CD4-positive, CD25-positive, alpha-beta regulatory T cell (primary cell): ENCODE results near the gene ZNF816. TPM values are rescaled to one million over a fixed set of nuclear protein-coding genes. Genes with fewer than 3 reads are reported as not detected.
A peak's percentile ranks its signal among the peaks of the same experiment; 100 is the strongest.
"Not testable (repeated sequence)": the region's sequence is repeated elsewhere in the genome, so short reads cannot be mapped to it uniquely, and the experiment has no call there.

ENCODE experiments used
- ATAC-seq, 2 donors: fragments of 150-1000 bp; cut with Tn5 transposase; one replicate each; pipeline ENCODE4 v1.10.0; 2021; ENCODE audit warnings: low read depth in 2 of 2, moderate number of reproducible peaks in 2 of 2, moderate library complexity in 1 of 2
- DNase-seq, 3 donors: peaks; one replicate each; pipeline versions ENCODE4 v3.0.0 to v3.0.0-alpha.2; 2012 to 2022; ENCODE audit warnings: mixed read lengths in 1 of 3
- H3K27ac ChIP-seq: one replicate; pipeline ENCODE4 v1.7.0; 2013; ENCODE audit warnings: mild to moderate bottlenecking, low read length; ENCODE audit not compliant: insufficient read depth, poor library complexity, severe bottlenecking
- H3K27me3 ChIP-seq: one replicate; pipeline ENCODE4 v1.7.0; 2013; ENCODE audit warnings: low read length; ENCODE audit not compliant: control insufficient read depth, insufficient read depth
- H3K36me3 ChIP-seq: one replicate; pipeline ENCODE4 v1.7.0; 2013; ENCODE audit warnings: mild to moderate bottlenecking, low read length, moderate library complexity; ENCODE audit not compliant: control insufficient read depth, insufficient read depth
- H3K4me1 ChIP-seq: 2 replicates; pipeline ENCODE4 v1.7.0; 2013; ENCODE audit warnings: mild to moderate bottlenecking, low read length; ENCODE audit not compliant: insufficient read depth, control insufficient read depth, poor library complexity, severe bottlenecking
- H3K4me3 ChIP-seq: one replicate; pipeline ENCODE4 v1.7.0; 2013; ENCODE audit warnings: low read depth, mild to moderate bottlenecking, low read length, moderate library complexity
- H3K9me3 ChIP-seq, 2 experiments: 1 replicate in 1 of 2; 2 replicates in 1 of 2; pipeline ENCODE4 v1.7.0; 2013; ENCODE audit warnings: low read length in 2 of 2, mild to moderate bottlenecking in 1 of 2, moderate library complexity in 1 of 2; ENCODE audit not compliant: control insufficient read depth in 2 of 2
- H3K27ac Mint-ChIP-seq, 3 donors: one replicate each; pipeline ENCODE4 v1.8.0; 2020 to 2022; ENCODE audit warnings: mild to moderate bottlenecking in 3 of 3, mixed read lengths in 3 of 3, moderate library complexity in 2 of 3
- H3K27me3 Mint-ChIP-seq: one replicate; pipeline ENCODE4 v1.8.0; 2022; ENCODE audit warnings: mild to moderate bottlenecking, mixed read lengths
- H3K36me3 Mint-ChIP-seq: one replicate; pipeline ENCODE4 v1.8.0; 2020; ENCODE audit warnings: mixed read lengths
- H3K4me1 Mint-ChIP-seq, 4 donors: one replicate each; pipeline ENCODE4 v1.8.0; 2020 to 2022; ENCODE audit warnings: mixed read lengths in 4 of 4, mild to moderate bottlenecking in 1 of 4
- H3K4me3 Mint-ChIP-seq, 4 donors: one replicate each; pipeline ENCODE4 v1.8.0; 2020 to 2022; ENCODE audit warnings: mild to moderate bottlenecking in 4 of 4, mixed read lengths in 4 of 4, moderate library complexity in 3 of 4
- H3K9me3 Mint-ChIP-seq, 7 donors: one replicate each; pipeline ENCODE4 v1.8.0; 2020 to 2022; ENCODE audit warnings: mixed read lengths in 7 of 7, mild to moderate bottlenecking in 3 of 7, moderate library complexity in 2 of 7
- polyA plus RNA-seq, 4 donors: library from polyadenylated mRNA; unstranded; fragments of 300-500 nt; fragmentation: Illumina TruSeq; gene quantifications; one replicate each; pipeline ENCODE4 v1.2.3, GENCODE V29; 2021
- total RNA-seq: library from RNA; stranded (reverse); gene quantifications from one replicate; pipeline ENCODE4 v1.2.3, GENCODE V29; 2022

The ZNF816 gene
- total and polyA plus RNA-seq, 5 donors from 2014 or later = 5.1 to 25.1 (median 13.5) TPM

DNA sequence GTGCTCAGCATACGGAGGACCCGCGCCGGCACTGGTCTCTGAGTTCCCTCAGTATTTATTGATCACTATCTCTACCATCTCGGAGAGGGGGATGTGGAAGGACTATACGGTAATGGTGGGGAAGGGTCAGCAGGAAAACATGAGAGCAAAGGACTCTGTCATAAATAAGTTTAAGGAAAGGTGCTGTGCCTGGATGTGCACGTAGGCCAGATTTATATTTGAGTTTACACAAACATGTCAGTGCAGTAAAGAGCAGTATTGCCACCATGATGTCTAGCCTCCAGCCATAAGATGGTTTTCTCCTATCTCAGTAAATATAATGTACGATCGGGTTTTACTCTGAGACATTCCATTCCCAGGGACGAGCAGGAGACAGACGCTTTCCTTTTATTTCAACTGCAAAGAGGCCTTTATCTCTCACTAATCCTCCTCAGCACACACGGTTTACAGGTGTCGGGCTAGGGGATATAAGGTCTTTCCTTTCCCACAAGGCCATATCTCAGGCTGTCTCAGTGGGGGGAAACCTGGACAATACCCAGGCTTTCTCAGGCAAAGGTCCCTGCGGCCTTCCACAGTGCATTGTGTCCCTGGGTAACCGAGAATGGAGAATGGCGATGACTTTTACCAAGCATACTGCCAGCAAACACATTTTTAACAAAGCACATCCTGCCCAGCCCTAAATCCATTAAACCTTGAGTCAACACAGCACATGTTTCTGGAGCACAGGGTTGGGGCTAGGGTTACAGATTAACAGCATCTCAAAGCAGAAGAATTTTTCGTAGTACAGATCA, 17.8 kb downstream of the ZNF816 start:
- Mint-ChIP-seq H3K4me1 (peaks cover 0 to 23% (median 12%) of the 10 kb centered on the region in 4 donors), H3K9me3 (peaks cover 0 to 34% (median 21%) of the 10 kb centered on the region in 7 donors), H3K4me3 (peak overlapping the region; percentile 12 to 76 (median 58))
- not testable (repeated sequence) for DNase-seq, H3K27ac Mint-ChIP-seq, H3K4me3 ChIP-seq, H3K36me3 Mint-ChIP-seq, ATAC-seq, H3K36me3 ChIP-seq, H3K27me3 ChIP-seq, H3K27me3 Mint-ChIP-seq, H3K27ac ChIP-seq, H3K4me1 ChIP-seq
- H3K9me3 ChIP-seq = peaks cover 31 to 45% of the 10 kb centered on the region in 2 experiments

DNA sequence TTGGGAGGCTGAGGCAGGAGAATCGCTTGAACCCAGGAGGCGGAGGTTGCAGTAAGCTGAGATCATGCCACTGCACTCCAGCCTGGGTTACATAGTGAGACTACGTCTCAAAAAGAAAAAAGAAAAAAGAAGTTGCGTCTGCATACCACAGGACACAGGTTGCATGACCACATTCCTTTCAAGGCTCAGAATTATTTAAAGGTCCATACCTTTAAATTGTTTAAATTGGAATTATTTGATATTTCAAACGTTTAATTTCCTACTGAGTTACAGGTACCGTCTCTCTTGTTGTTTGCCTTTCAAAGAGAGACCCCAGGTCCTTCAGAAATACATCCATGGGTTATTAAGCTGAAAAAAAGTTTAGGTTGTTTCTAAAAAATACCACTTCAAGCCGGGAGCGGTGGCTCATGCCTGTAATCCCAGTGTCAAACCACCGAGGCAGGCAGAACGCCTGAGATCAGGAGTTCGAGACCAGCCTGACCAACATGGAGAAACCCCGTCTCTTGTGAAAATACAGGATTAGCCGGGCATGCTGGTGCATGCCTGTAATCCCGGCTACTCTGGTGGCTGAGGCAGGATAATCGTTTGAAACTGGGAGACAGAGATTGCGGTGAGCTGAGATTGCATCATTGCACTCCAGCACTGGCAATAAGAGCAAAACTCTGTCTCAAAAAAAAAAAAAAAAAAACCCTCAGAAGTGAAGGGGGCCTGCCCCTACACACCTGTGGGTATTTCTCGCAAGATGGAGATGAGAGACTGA, 18.6 kb downstream of the ZNF816 start:
- Mint-ChIP-seq H3K27me3 (peaks cover 5% of the 10 kb centered on the region), H3K9me3 (peaks cover 0 to 30% (median 15%) of the 10 kb centered on the region in 7 donors), H3K4me3 (peak overlapping the region in 1 of 4 donors; percentile 22), H3K36me3 (no peaks in the 10 kb centered on the region), H3K4me1 (peaks cover 0 to 29% (median 12%) of the 10 kb centered on the region in 4 donors), H3K27ac (no peak overlapping the region)
- Histone ChIP-seq H3K36me3 (no peaks in the 10 kb centered on the region), H3K9me3 (peaks cover 23 to 45% of the 10 kb centered on the region in 2 experiments), H3K27me3 (no peaks in the 10 kb centered on the region), H3K4me3 (no peak overlapping the region), H3K27ac (no peak overlapping the region), H3K4me1 (peaks cover 13% of the 10 kb centered on the region)
- DNase-seq = no peak
- ATAC-seq = no peak

DNA sequence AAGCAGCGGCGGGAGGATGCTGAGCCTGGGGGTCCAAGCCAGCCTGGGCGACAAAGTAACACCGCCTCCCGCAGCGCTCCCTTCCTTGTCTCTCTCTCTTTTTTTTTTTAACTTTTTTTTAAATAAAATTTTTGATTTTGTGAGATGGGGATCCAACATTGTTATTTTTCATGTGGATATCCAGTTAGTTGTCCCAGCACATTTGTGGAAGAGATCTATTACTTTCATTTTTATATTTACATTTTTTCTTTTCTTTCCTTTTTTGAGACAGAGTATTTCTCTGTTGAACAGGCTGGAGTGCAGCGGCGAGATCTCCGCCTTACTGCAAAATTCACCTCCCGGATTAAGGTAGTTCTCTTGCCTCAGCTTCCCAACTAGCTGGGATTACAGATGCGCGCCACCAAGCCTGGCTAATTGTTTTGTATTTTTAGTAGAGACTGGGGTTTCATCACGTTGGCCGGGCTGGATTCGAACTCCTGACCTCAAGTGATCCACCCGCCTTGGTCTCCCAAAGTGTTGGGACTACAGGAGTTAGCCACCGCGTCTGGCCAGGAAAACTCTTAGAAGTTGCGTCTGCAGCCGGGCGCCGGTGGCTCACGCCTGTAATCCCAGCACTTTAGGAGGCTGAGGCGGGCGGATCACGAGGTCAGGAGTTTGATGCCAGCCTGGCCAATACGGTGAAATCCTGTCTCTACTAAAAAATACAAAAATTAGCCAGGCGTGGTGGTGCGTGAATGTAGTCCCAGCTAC, 19.4 kb downstream of the ZNF816 start:
- H3K4me3 ChIP-seq = peak overlapping the region; percentile 74
- H3K36me3 Mint-ChIP-seq = peaks cover 7% of the 10 kb centered on the region
- H3K9me3 Mint-ChIP-seq = peaks cover 0 to 37% (median 18%) of the 10 kb centered on the region in 7 donors
- peak overlapping the region; percentile 94 to 99 (median 96) for H3K4me3 Mint-ChIP-seq
- peaks cover 5% of the 10 kb centered on the region for H3K27me3 Mint-ChIP-seq
- H3K36me3 ChIP-seq = no peaks in the 10 kb centered on the region
- H3K27me3 ChIP-seq = no peaks in the 10 kb centered on the region
- H3K4me1 Mint-ChIP-seq = peaks cover 3 to 37% (median 12%) of the 10 kb centered on the region in 4 donors
- H3K27ac Mint-ChIP-seq = no peak overlapping the region
- H3K27ac ChIP-seq = peak overlapping the region; percentile 74
- DNase-seq (no peak), ATAC-seq (no peak)
- peaks cover 13% of the 10 kb centered on the region for H3K4me1 ChIP-seq
- peaks cover 17 to 43% of the 10 kb centered on the region in 2 experiments for H3K9me3 ChIP-seq

DNA sequence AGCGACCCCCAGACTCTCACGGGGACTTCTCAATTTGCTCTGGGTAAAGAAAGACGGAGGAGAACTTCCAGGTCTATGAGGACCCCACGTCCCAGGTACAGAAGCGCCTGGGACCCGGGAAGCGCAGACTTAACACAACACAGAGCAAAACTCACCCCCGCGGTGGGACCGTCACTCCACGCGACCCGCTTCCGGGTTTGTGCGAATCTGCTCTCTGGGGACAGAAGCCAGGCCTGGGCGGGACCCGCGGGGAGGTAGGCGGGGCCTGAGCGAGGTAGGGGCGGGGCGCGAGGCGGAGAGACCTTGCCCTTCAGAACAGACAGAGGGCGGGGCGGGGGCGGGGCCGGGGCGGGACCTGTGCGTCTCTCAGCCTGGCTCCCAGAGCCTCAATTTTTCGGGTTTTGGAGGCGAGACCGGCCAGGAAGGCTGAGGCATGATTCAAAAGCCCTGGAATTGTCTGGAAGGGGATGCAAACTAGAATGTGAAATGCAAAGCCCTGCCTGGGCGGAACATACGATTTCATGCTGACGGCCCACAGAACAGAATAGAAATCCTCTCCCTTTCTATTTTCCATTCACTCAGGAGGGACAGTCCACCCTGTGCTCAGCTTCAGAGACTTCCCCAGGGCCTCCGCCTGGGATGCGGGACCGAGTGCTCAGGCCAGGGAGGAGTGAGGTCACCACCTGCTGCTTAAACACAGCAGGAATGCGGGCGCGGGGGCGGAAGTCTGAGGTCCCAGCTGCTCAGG, 20.1 kb downstream of the ZNF816 start:
- no peaks in the 10 kb centered on the region for H3K27me3 ChIP-seq
- Mint-ChIP-seq H3K4me3 (peak overlapping the region; percentile 94 to 99 (median 96)), H3K36me3 (peaks cover 8% of the 10 kb centered on the region), H3K27ac (peak overlapping the region; percentile 83 to 96 (median 92)), H3K4me1 (peaks cover 3 to 40% (median 12%) of the 10 kb centered on the region in 4 donors), H3K9me3 (peaks cover 0 to 32% (median 19%) of the 10 kb centered on the region in 7 donors), H3K27me3 (peaks cover 5% of the 10 kb centered on the region)
- peak overlapping the region; percentile 91 for H3K4me3 ChIP-seq
- peaks cover 13 to 41% of the 10 kb centered on the region in 2 experiments for H3K9me3 ChIP-seq
- ATAC-seq = peak; percentile 99 to 100
- peaks cover 1% of the 10 kb centered on the region for H3K36me3 ChIP-seq
- peak overlapping the region; percentile 74 for H3K27ac ChIP-seq
- peak; percentile 92 to 96 (median 92) for DNase-seq
- peaks cover 13% of the 10 kb centered on the region for H3K4me1 ChIP-seq

DNA sequence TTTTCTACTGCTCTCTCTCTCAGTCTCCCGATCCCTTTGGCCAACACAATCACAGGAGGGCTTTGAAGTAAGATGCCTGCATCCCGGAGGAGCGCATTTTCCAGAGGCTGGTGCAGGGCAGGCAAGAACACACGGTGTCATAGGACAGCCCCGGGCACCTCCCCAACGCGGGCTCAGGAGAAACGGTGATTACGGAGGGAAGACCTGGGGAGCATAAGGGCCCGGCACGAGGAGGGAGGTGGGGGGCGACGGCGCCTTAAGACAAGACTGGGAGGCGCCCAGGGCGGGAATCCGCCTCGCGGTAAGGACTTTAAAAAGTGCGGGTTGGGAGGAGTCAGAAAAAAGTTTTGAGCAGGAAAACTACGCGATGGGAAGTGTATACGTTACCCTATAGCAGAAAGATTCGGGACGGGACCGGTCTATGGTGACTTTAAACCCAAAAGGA, 20.7 kb downstream of the ZNF816 start:
- Histone ChIP-seq H3K9me3 (peaks cover 8 to 42% of the 10 kb centered on the region in 2 experiments), H3K27me3 (no peaks in the 10 kb centered on the region), H3K27ac (peak overlapping the region; percentile 74), H3K4me1 (peaks cover 13% of the 10 kb centered on the region), H3K4me3 (peak overlapping the region; percentile 91), H3K36me3 (peaks cover 4% of the 10 kb centered on the region)
- H3K4me1 Mint-ChIP-seq = peaks cover 3 to 45% (median 12%) of the 10 kb centered on the region in 4 donors
- peaks cover 5% of the 10 kb centered on the region for H3K27me3 Mint-ChIP-seq
- peak overlapping the region; percentile 94 to 99 (median 96) for H3K4me3 Mint-ChIP-seq
- DNase-seq = peak in 2 of 3 donors; percentile 6 to 40
- peak in 1 of 2 donors; percentile 12 for ATAC-seq
- peak overlapping the region; percentile 92 to 99 (median 96) for H3K27ac Mint-ChIP-seq
- H3K9me3 Mint-ChIP-seq = peaks cover 0 to 30% (median 19%) of the 10 kb centered on the region in 7 donors
- peaks cover 9% of the 10 kb centered on the region for H3K36me3 Mint-ChIP-seq

DNA sequence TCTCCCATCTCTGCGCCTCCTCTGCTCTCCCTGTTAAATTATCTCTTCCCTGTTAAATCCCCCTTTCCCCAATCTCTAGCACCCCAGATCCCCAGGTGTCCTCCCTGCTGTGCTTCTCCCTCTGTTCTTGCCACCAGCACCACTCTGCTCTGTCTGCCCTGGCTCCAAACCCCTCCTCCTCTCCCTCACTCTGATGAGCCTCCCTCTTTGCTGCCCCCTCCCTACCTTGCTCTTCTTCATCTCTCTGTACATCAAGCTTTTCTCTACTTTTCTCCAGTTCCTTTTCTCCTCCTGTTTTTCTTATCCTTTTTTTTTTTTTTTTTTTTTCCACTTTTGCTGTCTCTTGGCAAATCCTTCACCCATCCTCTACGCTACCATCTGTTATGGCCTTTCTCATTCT, 21.2 kb downstream of the ZNF816 start:
- ATAC-seq, H3K27me3 ChIP-seq, H3K27me3 Mint-ChIP-seq, H3K36me3 ChIP-seq, DNase-seq: not testable (repeated sequence)
- Histone ChIP-seq H3K27ac (peak overlapping the region; percentile 74), H3K9me3 (peaks cover 7 to 42% of the 10 kb centered on the region in 2 experiments), H3K4me3 (peak overlapping the region; percentile 91), H3K4me1 (peaks cover 13% of the 10 kb centered on the region)
- H3K9me3 Mint-ChIP-seq = peaks cover 0 to 30% (median 20%) of the 10 kb centered on the region in 7 donors
- peak overlapping the region; percentile 94 to 99 (median 96) for H3K4me3 Mint-ChIP-seq
- peaks cover 3 to 47% (median 12%) of the 10 kb centered on the region in 4 donors for H3K4me1 Mint-ChIP-seq
- H3K27ac Mint-ChIP-seq = peak overlapping the region; percentile 92 to 99 (median 96)
- peaks cover 13% of the 10 kb centered on the region for H3K36me3 Mint-ChIP-seq
